Left renal cortex interstitium (tissue), 4 donors: ENCODE measurements around the gene SPOCK2. TPM values are rescaled to one million over a fixed set of nuclear protein-coding genes. Genes with fewer than 3 reads are reported as not detected.
"Not testable (repeated sequence)": the region's sequence is repeated elsewhere in the genome, so short reads cannot be mapped to it uniquely, and the experiment has no call there.

Experiments
- DNase-seq, 4 donors: peaks; one replicate each; pipeline ENCODE4 v3.0.0-alpha.2; 2013; ENCODE audit warnings: low read depth in 4 of 4, low spot score in 2 of 4, missing footprints in 1 of 4
- polyA plus RNA-seq, 4 donors: library from polyadenylated mRNA; unstranded; fragments of 120-200 nt; gene quantifications; one replicate each; pipeline ENCODE4 v1.2.1, GENCODE V29; 2013; ENCODE audit not compliant: insufficient read length in 4 of 4

SPOCK2 gene
- polyA plus RNA-seq, 4 donors = 143 to 189 (median 158) TPM

GRCh38 chr10:72037266-72037665 lies 51.1 kb downstream of the SPOCK2 start:
- no peak for DNase-seq

- DNase-seq = no peak
These were observed 53.0 kb downstream of the SPOCK2 start for GRCh38 chr10:72035252-72035887.

- DNase-seq = no peak
These were observed 53.6 kb downstream of the SPOCK2 start for GRCh38 chr10:72034761-72035160.

GRCh38 chr10:72034040-72034499 lies 54.3 kb downstream of the SPOCK2 start:
- DNase-seq = no peak

- not testable (repeated sequence) for DNase-seq
These were observed 55.8 kb downstream of the SPOCK2 start for GRCh38 chr10:72032409-72033162.

GRCh38 chr10:72031706-72032105 lies 56.6 kb downstream of the SPOCK2 start:
- DNase-seq = no peak

GRCh38 chr10:72030762-72031543 lies 57.4 kb downstream of the SPOCK2 start:
- no peak for DNase-seq

GRCh38 chr10:72029414-72029813 lies 58.9 kb downstream of the SPOCK2 start:
- no peak for DNase-seq

GRCh38 chr10:72027498-72027897 lies 60.9 kb downstream of the SPOCK2 start:
- DNase-seq = no peak

- DNase-seq = no peak
These were observed 61.9 kb downstream of the SPOCK2 start for GRCh38 chr10:72026278-72027111.

- no peak for DNase-seq
These were observed 62.5 kb downstream of the SPOCK2 start for GRCh38 chr10:72025832-72026231.

- no peak for DNase-seq
These were observed 63.0 kb downstream of the SPOCK2 start for GRCh38 chr10:72025400-72025799.

- DNase-seq = no peak
These were observed 63.8 kb downstream of the SPOCK2 start for GRCh38 chr10:72024596-72024995.

- DNase-seq = no peak
These were observed 66.1 kb downstream of the SPOCK2 start for GRCh38 chr10:72022228-72022627.

- DNase-seq = no peak
These were observed 67.2 kb downstream of the SPOCK2 start for GRCh38 chr10:72020914-72021809.

- no peak for DNase-seq
These were observed 69.1 kb downstream of the SPOCK2 start for GRCh38 chr10:72019085-72019876.

GRCh38 chr10:72016608-72017300 lies 71.6 kb downstream of the SPOCK2 start:
- DNase-seq = no peak

- no peak for DNase-seq
These were observed 72.5 kb downstream of the SPOCK2 start for GRCh38 chr10:72015841-72016240.
